ENCODE results near the gene OR2D3.
"Not testable (repeated sequence)": the region's sequence is repeated elsewhere in the genome, so short reads cannot be mapped to it uniquely, and the experiment has no call there.

OR2D3 gene, protein sequence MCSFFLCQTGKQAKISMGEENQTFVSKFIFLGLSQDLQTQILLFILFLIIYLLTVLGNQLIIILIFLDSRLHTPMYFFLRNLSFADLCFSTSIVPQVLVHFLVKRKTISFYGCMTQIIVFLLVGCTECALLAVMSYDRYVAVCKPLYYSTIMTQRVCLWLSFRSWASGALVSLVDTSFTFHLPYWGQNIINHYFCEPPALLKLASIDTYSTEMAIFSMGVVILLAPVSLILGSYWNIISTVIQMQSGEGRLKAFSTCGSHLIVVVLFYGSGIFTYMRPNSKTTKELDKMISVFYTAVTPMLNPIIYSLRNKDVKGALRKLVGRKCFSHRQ

DNA sequence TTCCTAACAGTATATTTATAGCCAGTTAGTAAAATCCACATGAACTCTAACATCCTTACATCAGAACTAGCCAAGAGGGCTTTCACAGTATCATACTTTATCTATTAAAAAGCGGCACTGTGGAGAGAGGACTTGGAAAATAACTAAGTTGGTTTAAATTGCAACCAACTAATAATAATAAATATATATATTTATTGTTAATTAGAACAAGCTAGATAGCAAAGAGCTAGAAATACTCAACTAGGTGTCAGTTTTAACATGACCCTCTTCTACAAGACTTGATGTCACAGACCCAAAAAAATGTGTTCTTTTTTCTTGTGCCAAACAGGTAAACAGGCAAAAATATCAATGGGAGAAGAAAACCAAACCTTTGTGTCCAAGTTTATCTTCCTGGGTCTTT, at the start of gene OR2D3:
Gene OR2D3 (plus strand): TSS at position 301 of the 400 bp plus-strand sequence. CDS start 0 bp downstream, at position 301.
- no peak for DNase-seq (ENCODE audit: low read depth in 2 of 2)

DNA sequence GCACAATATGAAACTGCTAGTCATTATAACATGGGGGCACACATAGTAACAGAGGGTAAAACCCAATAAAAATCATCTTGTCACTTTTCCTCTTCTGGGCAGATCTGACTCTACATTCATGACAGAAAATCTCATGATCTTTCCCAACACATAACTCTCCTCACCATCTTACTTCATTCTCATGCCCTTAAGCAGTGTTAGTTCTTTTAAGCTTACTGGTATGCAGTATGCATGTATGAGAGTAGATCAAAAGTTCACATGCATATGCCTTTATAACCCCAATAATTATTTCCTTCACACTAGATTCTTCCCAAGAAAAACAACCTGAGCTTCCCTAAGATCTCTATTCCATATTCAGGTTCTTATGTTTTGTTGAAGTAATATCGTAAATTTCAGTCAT, 49.5 kb upstream of the OR2D3 start:
- DNase-seq (ENCODE audit: low read depth in 2 of 2), result no peak

DNA sequence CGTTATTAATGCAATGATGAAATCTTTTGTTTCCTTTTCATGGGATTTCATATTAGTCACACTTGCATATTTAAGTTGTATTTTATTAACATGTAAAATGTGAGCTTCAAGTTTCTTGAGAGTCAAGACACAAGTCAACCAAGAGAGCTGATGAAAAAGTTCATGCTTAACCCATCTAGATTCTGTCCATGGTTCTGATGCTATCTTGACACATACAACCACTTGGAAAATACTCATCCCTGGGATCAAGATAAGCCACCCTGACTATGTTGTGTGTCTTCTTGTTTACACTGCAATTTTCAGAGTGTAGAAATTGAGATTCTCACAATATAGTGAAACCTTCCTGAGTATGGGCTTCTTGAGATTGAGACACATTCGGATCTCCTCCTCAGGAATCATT, 45.0 kb upstream of the OR2D3 start:
- no peak for DNase-seq (ENCODE audit: low read depth in 2 of 2)

DNA sequence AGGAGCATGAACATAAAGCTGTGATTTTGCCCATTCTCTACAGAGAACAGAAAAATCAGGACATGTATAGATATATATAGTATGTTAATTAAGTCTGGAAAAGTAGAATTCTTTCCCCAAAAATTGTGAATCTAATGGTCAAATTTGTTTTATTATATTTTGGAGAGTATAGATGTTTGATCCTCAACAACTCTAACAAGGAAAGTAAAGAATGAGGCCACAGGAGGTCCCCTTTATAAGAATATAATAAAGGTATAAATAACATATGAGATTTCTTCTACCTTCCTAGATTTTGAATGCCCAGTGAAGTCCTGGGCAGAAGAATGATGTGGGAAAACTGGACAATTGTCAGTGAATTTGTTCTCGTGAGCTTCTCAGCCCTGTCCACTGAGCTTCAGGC, 44.5 kb upstream of the OR2D3 start, which contains the start of gene OR10A4:
Gene OR10A4 (plus strand): TSS at position 301 of the 400 bp plus-strand sequence. CDS start 23 bp downstream, at position 324.
- no peak for DNase-seq (ENCODE audit: low read depth in 2 of 2)

DNA sequence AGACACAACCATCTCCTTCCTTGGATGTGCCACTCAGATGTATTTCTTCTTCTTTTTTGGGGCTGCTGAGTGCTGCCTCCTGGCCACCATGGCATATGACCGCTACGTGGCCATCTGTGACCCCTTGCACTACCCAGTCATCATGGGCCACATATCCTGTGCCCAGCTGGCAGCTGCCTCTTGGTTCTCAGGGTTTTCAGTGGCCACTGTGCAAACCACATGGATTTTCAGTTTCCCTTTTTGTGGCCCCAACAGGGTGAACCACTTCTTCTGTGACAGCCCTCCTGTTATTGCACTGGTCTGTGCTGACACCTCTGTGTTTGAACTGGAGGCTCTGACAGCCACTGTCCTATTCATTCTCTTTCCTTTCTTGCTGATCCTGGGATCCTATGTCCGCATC, 43.9 kb upstream of the OR2D3 start:
- DNase-seq (ENCODE audit: low read depth in 2 of 2), result no peak

DNA sequence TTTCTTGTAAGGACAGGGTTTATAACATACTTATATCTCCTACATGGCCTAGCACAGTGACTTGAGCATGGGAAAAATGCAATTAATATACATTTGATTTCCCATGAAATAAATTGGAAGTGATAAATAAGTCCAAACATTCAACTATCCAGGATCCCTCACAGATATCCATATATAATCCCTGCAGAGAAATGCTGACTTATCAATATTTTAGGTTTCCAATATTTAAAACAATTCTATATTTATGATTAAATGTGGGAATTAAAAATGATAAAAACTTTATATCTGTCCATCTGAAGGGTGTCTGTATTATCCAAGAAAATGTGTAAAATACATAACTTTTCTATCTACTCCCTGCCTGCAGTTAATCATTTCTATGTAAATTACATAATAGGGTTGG, 38.1 kb upstream of the OR2D3 start:
- DNase-seq (ENCODE audit: low read depth in 2 of 2), result no peak

DNA sequence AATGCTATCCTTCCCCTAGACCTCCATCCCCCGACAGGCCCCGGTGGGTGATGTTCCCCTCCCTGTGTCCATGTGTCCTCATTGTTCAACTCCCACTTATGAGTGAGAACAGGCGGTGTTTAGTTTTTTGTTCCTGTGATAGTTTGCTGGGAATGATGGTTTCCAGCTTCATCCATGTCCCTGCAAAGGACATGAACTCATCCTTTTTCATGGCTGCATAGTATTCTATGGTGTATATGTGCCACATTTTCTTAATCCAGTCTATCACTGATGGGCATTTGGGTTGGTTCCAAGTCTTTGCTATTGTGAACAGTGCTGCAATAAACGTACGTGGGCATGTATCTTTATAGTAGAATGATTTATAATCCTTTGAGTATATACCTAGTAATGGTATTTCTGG, 33.1 kb upstream of the OR2D3 start:
- not testable (repeated sequence) for DNase-seq (ENCODE audit: low read depth in 2 of 2)

DNA sequence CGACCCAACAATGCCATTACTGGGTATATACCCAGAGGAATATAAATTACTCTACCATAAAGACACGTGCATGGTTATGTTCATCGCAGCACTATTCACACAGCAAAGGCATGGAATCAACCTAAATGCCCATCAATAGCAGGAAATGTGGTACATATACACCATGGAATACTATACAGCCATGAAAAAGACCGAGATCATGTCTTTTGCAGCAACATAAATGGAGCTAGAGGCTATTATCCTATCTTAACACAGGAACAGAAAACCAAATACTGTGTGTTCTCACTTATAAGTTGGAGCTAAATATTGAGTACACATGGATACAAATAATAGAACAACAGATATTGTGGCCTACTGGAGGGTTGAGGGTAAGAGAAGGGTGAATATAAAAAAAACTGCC, 32.0 kb upstream of the OR2D3 start:
- DNase-seq (ENCODE audit: low read depth in 2 of 2), result no peak

DNA sequence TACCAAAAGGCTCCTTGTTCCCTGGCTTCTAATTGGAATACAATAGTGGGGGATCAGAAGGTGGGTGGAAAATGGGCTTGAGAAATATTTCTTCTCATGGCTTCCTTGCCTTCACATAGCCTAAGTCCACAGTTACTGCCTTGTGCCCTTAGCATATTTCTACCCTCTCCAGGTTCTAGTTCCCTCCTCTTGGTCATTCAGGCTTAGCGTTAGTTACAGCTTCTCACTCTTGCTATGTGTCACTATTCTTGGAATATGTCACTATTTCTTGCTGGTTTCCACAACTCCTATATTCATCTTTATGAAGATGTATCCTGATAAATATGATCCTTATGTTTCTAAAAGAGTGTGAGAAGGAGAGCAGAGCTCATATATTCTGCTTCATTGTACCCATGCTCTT, 31.0 kb upstream of the OR2D3 start:
- no peak for DNase-seq (ENCODE audit: low read depth in 2 of 2)

DNA sequence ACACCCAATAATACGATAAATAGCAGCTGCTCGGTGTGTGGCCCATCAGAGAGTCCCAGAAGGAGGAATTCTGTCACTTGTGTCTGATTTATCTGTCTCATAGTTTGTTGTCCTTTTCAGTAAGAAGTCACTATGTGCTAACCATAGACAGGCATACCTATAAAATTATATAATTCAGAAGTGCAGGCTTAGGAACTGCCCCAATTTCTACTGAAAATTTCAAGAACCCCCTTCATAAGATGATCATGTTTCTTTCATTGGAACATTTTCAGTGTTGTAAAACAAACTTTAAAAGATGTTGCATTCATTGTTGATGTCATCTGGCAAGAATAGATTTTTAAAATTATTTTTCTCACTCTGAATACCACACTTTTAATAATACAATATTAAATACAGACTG, 28.4 kb upstream of the OR2D3 start, which contains the start of gene OR2D2:
Gene OR2D2 (minus strand): TSS at position 101 of the 400 bp plus-strand sequence. CDS start 0 bp downstream, at position 101.
- DNase-seq (ENCODE audit: low read depth in 2 of 2), result no peak

DNA sequence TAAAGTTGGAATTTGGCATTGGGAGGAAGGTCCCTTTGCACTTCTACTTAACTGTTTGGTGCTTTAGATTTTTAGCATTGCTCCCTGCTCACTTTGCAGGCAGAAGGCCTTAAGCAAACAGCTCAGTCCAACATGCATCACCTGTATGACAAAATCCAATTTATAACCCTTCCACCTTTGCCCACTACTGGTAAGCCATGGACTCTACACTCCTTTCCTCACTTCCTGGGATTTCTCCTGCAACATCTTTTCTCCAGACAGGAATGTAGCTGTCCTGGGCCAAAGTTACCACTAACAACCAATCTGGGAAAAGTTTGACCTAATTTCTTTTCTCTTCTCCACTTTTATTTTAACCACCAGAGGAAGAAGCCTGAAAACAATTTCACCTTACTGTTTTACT, 26.7 kb upstream of the OR2D3 start:
- no peak for DNase-seq (ENCODE audit: low read depth in 2 of 2)

DNA sequence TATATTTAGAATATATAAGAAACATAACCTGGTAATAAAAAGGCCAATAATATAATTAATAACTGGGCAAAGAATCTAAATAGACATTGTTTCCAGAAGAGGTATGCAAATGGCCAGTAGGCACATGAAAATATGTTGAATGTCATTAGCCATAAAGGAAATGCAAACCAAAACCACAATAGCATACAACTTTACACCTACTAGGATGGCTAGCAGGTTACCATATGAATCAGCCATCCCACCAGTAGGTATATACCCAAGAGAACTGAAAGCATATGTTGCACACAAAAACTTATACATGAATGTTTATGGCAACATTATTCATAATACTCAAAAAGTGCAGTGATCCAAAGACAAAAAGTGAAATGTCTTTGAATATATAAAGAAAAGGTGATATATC, 25.8 kb upstream of the OR2D3 start:
- no peak for DNase-seq (ENCODE audit: low read depth in 2 of 2)

DNA sequence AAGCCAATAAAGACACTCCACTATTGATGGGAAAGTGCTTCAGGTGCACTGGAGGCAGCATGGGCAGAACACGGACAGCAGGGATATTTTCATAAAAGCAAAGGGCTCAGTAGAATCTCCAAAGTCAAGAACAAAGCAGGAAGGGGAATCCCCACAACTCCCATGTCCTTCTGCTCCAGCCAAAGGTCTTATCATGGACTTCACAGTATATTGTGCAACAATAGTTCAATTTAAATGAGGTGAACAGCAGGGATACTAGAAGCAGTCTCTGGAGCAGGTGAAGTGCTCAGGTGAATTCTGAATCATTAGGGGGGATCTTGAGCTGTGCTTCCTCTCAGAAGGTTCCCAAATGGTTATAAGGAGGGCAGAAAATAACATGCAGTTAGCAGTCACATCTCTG, 21.9 kb upstream of the OR2D3 start:
- DNase-seq (ENCODE audit: low read depth in 2 of 2), result no peak

DNA sequence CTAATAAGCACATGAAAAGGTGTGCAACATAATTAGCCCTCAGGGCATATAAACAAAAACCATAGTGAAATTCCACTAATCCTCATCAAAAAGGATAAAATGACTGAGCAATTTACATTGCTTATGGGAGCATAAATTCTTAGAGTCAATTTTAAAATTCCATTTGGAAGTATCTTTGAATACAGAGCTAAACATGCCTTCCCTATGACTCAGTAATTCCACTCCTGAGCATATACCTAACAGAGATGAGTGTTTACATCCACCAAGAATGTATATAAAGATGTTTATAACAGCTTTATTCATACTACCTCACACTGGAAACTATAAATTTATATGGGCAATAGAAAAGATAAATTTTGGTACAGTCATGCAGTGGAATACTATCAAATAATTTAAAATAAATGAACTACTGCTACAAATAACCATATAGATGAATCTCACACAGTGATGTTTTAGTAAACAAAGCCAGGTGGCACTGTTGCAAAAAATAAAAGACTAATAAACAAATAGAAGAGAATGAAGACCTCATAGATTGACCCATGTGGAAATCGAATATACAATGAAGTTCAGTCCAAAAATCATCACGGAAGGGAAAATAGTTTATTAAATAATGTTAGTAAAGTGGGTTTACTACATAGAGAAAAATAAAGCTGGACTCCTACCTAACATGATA, 20.3 kb upstream of the OR2D3 start:
- no peak for DNase-seq (ENCODE audit: low read depth in 2 of 2)

DNA sequence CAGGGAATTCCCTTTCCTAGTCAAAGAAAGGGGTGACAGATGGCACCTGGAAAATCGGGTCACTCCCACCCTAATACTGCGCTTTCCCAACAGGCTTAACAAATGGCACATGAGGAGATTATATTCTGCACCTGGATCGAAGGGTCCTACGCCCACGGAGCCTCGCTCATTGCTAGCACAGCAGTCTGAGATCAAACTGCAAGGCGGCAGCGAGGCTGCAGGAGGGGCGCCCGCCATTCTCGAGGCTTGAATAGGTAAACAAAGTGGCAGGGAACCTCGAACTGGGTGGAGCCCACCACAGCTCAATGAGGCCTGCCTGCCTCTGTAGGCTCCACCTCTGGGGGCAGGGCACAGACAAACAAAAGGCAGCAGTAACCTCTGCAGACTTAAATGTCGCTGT, 16.0 kb upstream of the OR2D3 start:
- DNase-seq (ENCODE audit: low read depth in 2 of 2), result not testable (repeated sequence)

DNA sequence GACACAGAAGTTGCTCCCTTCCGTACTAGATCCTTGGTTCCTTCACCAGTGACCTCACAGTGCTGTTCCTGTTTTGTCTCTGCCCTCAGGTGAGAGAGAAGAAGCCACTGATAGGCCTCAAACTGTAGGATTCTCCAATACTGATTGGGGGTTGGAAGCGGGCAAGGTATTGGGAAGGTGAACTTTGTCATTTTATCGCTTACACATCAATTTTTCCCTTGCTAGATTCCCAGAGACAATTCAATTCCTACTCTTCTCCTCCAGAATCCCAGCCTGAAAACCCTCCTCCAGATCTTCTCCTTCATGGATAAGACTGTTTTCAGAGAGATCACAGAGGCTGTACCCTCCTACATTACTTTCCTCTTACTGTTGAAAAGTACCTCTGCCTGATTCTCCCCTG, 9.4 kb upstream of the OR2D3 start:
- DNase-seq (ENCODE audit: low read depth in 2 of 2), result no peak

DNA sequence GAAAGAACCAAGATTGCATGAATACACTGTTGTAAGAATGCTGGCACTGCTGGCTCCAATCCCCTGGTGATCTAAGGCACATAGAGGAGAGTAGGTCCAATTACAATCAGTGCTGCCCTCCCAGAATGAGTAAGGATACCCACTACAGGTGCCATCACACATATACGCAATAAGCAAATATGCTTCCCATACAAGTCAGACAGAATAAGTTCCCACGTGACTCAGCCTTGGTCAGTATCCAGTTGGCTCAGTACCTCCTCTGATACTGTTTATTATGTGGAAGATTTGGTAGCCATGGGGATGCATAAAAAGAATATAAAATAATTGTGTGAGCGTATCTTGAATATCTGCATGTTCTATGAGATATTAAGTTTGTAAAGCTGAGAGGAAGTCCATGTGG, 8.9 kb upstream of the OR2D3 start:
- DNase-seq (ENCODE audit: low read depth in 2 of 2), result no peak

DNA sequence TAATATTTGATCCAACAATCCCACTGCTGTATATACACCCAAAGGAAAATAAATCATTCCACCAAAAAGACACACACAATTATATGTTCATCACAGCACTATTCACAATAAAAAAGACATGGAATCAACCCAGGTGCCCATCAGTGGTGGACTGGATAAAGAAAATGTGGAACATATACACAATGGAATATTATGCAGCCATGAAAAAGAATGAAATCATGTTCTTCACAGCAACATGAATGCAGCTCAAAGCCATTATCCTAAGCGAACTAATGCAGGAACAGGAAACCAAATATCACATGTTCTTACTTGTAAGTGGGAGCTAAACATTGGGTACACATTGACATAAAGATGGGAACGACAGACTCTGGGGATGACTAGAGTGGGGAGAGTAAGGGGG, 1.1 kb upstream of the OR2D3 start:
- no peak for DNase-seq (ENCODE audit: low read depth in 2 of 2)

DNA sequence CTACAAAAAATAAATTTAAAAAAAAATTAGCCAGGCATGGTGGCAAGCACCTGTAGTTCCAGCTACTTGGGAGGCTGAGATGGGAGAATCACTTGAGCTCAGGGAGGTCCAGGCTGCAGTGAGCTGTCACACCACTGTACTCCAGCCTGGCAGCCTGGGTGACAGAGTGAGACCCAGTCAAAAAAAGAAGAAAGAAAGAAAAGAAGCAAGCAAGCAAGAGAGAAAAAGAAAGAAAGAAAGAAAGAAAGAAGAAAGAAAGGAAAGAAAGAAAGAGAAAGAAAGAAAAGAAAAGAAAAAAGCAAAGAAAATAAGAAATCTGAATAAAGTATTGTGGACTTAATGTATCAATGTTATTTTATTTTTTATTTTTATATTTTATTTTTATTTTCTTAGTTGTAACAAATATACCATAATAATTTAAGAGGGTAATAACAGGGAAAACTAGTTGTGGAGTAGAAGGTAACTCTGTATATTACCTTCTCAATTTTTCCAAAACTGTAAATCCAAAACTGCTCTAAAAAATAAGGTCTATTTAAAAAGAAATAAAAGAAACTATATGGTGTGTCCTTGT, 4.3 kb downstream of the OR2D3 start:
- DNase-seq (ENCODE audit: low read depth in 2 of 2), result no peak

DNA sequence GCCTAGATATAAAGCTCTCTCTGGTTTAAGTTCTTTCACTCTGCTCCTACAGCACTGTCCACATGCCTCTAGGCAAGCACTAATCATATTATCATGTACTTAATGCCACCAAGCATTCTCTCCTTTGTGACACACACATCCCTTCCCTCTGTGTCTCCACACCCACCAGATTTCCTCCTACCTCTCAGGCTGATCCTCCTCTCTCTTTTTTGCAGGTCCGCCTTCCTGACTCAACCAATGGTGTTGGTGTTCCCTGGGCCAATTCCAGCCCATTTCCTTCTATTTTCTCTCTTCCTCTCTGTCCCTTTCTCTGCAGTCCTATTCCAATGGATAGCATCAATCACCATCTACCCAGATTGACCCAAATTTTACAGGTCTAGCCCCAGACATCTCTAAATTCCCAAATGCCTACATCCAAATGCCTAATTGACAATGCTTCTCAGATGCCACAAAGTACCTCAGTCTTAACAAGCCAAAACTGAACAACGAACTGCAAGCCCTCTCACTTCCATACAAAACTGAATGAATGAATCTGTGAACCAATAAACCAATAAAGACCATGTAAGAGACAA, 4.9 kb downstream of the OR2D3 start:
- DNase-seq (ENCODE audit: low read depth in 2 of 2), result no peak

DNA sequence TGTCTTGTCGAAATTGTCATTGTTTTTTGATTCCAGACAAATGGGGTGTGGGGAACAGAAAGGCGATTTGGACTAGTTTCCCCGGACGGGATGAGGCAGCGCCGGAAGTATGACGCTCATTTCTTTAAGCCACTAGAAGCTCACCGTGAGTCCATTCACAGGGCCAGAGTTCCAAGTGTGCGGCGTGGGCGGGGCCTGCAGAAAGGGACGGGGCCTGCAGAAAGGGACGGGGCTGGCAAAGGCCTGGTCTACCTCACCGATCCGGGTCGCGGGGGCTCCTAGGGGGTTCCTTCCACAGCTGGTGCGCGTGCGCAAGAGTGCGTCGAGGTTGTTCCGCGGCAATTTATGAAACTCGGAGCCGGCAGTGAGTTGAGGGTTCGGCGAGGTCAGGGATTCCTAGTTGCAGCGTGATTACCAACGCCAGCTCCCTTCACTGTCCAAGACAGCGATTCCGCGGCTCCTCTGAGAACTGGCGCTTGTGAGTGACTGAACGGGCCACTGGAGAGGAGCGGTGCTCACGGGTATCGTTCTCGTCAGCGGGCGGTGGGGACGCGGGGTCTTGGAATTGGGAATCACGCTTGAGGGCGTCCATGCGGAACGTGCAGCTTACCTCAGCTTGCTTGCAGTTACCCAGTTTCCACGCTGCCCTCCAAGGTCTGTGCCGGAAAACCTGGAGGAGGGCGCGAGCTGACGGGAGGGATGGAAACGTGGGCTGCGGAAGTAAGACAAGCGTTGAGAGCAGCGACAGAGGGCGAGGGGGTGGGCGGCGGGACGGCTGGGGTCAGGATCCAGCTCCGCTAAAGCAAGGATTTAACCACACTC, 5.6 kb downstream of the OR2D3 start, which contains the start of gene ZNF215:
Gene ZNF215 (plus strand): TSS at position 219 of the 822 bp plus-strand sequence. CDS start 5,847 bp downstream, outside the sequence.
- DNase-seq (ENCODE audit: low read depth in 2 of 2), result no peak
